ENCODE measurements around the gene PSMB2.

PSMB2 gene

DNA sequence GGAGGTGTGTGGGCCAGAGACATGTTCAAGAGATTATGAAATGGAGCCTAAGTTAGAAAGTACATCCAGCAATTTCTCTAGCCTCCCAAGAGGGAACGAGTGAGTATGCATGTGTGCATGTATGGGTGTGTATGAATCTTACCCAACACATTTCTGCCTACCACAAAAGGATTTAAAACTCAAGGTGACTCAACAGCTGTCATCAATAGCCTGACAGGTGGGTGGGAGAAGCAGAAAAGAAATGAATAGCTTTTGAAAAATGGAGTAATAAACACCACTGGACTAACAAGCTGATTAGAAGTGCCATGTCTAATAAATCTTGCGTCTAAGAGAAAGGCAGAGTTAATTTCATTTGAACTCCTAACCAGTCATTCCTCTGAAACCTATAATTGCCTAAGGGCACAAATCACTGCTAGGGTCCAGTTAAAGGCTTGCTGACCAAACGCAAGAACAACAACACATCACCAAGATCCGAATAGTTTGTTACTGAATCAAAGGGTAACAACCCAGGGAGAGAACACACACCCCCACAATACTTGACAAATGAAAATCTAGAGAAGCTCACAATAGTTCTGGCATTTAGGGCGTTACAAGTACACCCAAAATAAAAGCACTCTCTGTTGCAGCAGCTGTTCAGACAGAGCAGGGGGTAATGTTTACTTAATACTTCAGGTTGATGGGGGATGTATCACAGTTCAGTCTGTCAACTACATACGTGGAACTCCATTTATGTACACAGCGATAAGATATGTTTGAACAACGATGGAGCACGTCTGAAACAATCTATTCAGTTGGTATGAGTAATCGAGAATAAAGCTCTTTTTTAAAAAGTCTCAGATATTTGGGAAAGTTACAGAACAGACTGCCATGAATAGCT lies 85.5 kb downstream of the PSMB2 start:
- DNase-seq, result no peak

- no peak for DNase-seq
Observed at GRCh38 chr1:35555212-35555584, 86.1 kb downstream of the PSMB2 start.

DNA sequence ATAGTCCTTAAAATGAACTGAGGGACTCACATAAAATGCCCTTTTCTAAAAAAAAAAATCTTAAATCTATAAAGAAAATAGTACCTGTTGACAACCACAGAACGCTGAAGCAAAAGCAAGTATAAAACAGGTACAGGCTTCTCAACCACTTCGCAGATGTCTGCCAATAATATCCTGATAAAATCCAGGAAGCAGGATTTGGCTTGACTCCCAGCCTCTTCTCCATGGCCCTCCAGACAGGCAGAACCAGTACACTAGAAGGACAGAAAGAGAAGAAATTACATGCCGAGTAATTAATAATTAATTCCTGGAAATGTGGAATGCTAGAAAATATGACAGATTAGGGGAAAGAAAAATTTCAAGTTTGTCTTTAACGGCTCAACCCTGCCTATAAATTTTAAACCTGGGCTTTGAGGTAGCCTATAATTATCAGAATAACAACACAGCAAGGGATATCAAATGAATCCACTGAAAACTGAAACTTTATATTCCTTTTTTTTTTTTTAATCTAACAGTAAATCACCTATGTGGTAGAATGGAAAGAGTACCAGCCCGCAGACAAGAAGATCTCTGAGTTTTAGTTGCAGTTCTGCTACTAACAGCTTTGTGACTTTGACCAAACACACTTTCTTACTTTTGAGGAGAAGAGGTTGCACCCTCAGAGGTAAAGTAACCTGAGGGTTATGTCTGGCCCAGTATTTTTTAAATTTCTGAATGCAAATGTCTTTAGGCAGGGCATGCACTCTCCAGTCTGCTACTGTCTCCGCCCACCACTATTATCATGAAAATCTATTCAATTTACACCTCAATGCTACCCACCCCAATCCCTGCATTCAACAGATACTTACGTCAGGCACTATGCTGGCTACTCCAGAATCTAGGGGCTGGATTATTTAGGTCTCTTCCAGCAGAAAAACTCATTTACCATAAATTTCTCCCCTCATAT lies 86.8 kb downstream of the PSMB2 start:
- no peak for DNase-seq

DNA sequence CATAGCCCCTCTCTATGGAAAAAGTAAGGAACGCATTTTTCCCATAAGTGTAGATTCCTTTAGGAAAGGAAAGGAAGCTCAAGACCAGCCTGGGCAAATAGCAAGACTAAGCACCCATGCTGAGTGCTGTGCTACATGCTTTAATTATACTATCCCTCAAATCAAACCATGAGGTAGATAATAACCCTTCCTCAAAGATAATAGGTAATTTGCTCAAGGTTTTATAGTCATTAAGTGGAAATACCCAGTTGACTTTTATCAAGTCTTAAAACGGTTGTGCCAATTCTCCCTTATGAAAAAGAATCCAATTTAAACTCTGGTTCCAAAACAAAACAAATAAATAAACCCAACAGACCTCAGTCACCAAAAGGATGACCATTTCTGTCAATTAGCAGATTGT lies 87.5 kb downstream of the PSMB2 start:
- no peak for DNase-seq
